Liver (tissue), 3 donors: ENCODE data around the gene IGFL3.

Experiments used
- CTCF ChIP-seq: fragments of 150-350 bp; IDR thresholded peaks from 2 replicates; pipeline ENCODE4 v1.5.1; 2017; ENCODE audit warnings: improper control_type of control experiment, low read depth, low read length; ENCODE audit not compliant: missing input control
- EGR1 ChIP-seq, 2 donors: IDR thresholded peaks; 2 replicates each; pipeline ENCODE4 v1.6.1; 2016 to 2018; ENCODE audit warnings: antibody characterized with exemption in 2 of 2, low read depth in 2 of 2
- FOXA1 ChIP-seq: IDR thresholded peaks from 2 replicates; pipeline ENCODE4 v1.6.1; 2016; ENCODE audit warnings: antibody characterized with exemption
- GABPA ChIP-seq, 2 donors: IDR thresholded peaks in 1 of 2; conservative IDR thresholded peaks in 1 of 2; 2 replicates each; pipeline ENCODE4 v1.6.1; 2016; ENCODE audit warnings: antibody characterized with exemption in 2 of 2, mild to moderate bottlenecking in 1 of 2, moderate library complexity in 1 of 2
- HNF4A ChIP-seq, 2 donors: conservative IDR thresholded peaks; 2 replicates each; pipeline ENCODE4 v1.6.1; 2016; ENCODE audit warnings: antibody characterized with exemption in 2 of 2, mild to moderate bottlenecking in 2 of 2
- JUND ChIP-seq, 2 donors: IDR thresholded peaks; 2 replicates each; pipeline ENCODE4 v1.6.1; 2016; ENCODE audit warnings: antibody characterized with exemption in 2 of 2
- MAX ChIP-seq: IDR thresholded peaks from 2 replicates; pipeline ENCODE4 v1.6.1; 2016; ENCODE audit warnings: antibody characterized with exemption
- RAD21 ChIP-seq, 2 donors: IDR thresholded peaks; 2 replicates each; pipeline ENCODE4 v1.6.1; 2016; ENCODE audit warnings: antibody characterized with exemption in 2 of 2, mild to moderate bottlenecking in 2 of 2
- REST ChIP-seq: IDR thresholded peaks from 2 replicates; pipeline ENCODE4 v1.6.1; 2016; ENCODE audit warnings: antibody characterized with exemption, mild to moderate bottlenecking
- RXRA ChIP-seq, 2 donors: IDR thresholded peaks; 2 replicates each; pipeline ENCODE4 v1.6.1; 2017 to 2018; ENCODE audit warnings: antibody characterized with exemption in 2 of 2, mild to moderate bottlenecking in 1 of 2
- SP1 ChIP-seq: IDR thresholded peaks from 2 replicates; pipeline ENCODE4 v1.6.1; 2018; ENCODE audit warnings: antibody characterized with exemption, mild to moderate bottlenecking
- TAF1 ChIP-seq: conservative IDR thresholded peaks from 2 replicates; pipeline ENCODE4 v1.6.1; 2016; ENCODE audit warnings: antibody characterized with exemption, mild to moderate bottlenecking
- YY1 ChIP-seq: IDR thresholded peaks from 2 replicates; pipeline ENCODE4 v1.6.1; 2016; ENCODE audit warnings: antibody characterized with exemption, mild to moderate bottlenecking
- donor health status: healthy.
- donor health status: healthy.

- TF ChIP-seq CTCF (no peak), MAX (no peak), GABPA (IDR thresholded peaks at IDR 0.05 in 1 of 2, conservative IDR thresholded peaks at IDR 0.05 in 1 of 2) (no peak), REST (no peak), SP1 (no peak), RAD21 (IDR thresholded peaks at IDR 0.05) (no peak), TAF1 (no peak), YY1 (no peak), JUND (IDR thresholded peaks at IDR 0.05) (no peak), FOXA1 (no peak), EGR1 (IDR thresholded peaks at IDR 0.05; ENCODE audit: low read depth in 2 of 2) (no peak), RXRA (IDR thresholded peaks at IDR 0.05) (no peak), HNF4A (conservative IDR thresholded peaks at IDR 0.05) (no peak)
Measured at GRCh38 chr19:46089432-46089831, 35.1 kb downstream of the IGFL3 start.
